Measurements from ENCODE around the gene SMIM41.

DNA sequence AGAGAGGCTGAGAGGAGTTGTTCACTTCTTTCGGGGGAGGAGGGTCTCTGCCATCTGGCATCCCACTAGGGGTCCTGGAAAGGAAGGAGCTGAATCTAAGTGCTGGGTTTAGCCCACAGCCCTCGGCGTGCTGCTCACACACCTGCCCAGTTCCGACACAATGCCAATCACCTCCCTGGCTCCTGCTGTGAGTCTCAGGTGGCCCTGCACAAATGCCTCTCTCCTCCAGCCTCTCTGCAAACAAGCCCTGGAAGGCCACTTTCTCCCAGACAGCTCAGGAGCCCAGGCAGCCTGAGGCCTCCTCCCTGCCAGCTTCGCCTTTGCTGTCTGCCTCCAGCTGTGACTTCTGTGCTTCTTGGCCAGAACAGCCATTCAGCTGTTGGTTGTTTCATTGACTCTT is 51.2 kb downstream of the SMIM41 start:
- TF ChIP-seq, protein P1, sequence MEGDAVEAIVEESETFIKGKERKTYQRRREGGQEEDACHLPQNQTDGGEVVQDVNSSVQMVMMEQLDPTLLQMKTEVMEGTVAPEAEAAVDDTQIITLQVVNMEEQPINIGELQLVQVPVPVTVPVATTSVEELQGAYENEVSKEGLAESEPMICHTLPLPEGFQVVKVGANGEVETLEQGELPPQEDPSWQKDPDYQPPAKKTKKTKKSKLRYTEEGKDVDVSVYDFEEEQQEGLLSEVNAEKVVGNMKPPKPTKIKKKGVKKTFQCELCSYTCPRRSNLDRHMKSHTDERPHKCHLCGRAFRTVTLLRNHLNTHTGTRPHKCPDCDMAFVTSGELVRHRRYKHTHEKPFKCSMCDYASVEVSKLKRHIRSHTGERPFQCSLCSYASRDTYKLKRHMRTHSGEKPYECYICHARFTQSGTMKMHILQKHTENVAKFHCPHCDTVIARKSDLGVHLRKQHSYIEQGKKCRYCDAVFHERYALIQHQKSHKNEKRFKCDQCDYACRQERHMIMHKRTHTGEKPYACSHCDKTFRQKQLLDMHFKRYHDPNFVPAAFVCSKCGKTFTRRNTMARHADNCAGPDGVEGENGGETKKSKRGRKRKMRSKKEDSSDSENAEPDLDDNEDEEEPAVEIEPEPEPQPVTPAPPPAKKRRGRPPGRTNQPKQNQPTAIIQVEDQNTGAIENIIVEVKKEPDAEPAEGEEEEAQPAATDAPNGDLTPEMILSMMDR (IDR thresholded peaks at IDR 0.05): no peak
- TF ChIP-seq POLR2A (IDR thresholded peaks at IDR 0.05): no peak
